GM23338 (cell line): Measurements from ENCODE around the gene AS3MT. TPM values are rescaled to one million over a fixed set of nuclear protein-coding genes. Genes with fewer than 3 reads are reported as not detected.
A peak's percentile ranks its signal among the peaks of the same experiment; 100 is the strongest.

Source experiments
- ATAC-seq: fragments of 200-7000 bp; cut with Tn5 transposase; 3 replicates; pipeline ENCODE4 v1.9.1; 2020
- DNase-seq: peaks from one replicate; pipeline ENCODE4 v3.0.0-alpha.2; 2015; ENCODE audit warnings: low spot score
- H2AFZ ChIP-seq: fragments of 200-600 bp; sonication (generic); 2 replicates; pipeline ENCODE4 v1.8.0; 2016; ENCODE audit warnings: antibody characterized with exemption, mild to moderate bottlenecking, moderate library complexity
- H3F3A ChIP-seq: fragments of 200-600 bp; sonication (generic); replicated peaks from 2 replicates; pipeline ENCODE4 v1.8.0; 2017; ENCODE audit warnings: antibody characterized with exemption, mixed run types, low read depth
- H3K27ac ChIP-seq: fragments of 200-600 bp; sonication (generic); 2 replicates; pipeline ENCODE4 v1.6.1; 2016; ENCODE audit warnings: low read depth
- H3K27me3 ChIP-seq: fragments of 200-600 bp; sonication (generic); 2 replicates; pipeline ENCODE4 v1.8.0; 2016; ENCODE audit warnings: mild to moderate bottlenecking, mixed run types, moderate library complexity; ENCODE audit not compliant: insufficient read depth
- H3K36me3 ChIP-seq: fragments of 200-600 bp; sonication (generic); 2 replicates; pipeline ENCODE4 v1.8.0; 2016; ENCODE audit warnings: mild to moderate bottlenecking; ENCODE audit not compliant: insufficient read depth
- H3K4me1 ChIP-seq: fragments of 200-600 bp; sonication (generic); 2 replicates; pipeline ENCODE4 v1.8.0; 2016; ENCODE audit warnings: mild to moderate bottlenecking, moderate library complexity; ENCODE audit not compliant: insufficient read depth
- H3K4me2 ChIP-seq: fragments of 200-600 bp; sonication (generic); 2 replicates; pipeline ENCODE4 v1.7.1; 2017; ENCODE audit warnings: mixed run types
- H3K4me3 ChIP-seq: fragments of 200-600 bp; sonication (generic); 2 replicates; pipeline ENCODE4 v1.6.1; 2016; ENCODE audit warnings: mixed run types
- H3K79me2 ChIP-seq: fragments of 200-600 bp; sonication (generic); replicated peaks from 2 replicates; pipeline ENCODE4 v1.8.0; 2017; ENCODE audit warnings: mild to moderate bottlenecking; ENCODE audit not compliant: insufficient read depth
- H3K9me2 ChIP-seq: fragments of 200-600 bp; sonication (generic); 2 replicates; pipeline ENCODE4 v1.8.0; 2017; ENCODE audit not compliant: insufficient read depth
- H4K20me1 ChIP-seq: fragments of 200-600 bp; sonication (generic); replicated peaks from 2 replicates; pipeline ENCODE4 v1.8.0; 2017; ENCODE audit warnings: mild to moderate bottlenecking; ENCODE audit not compliant: insufficient read depth
- H3K27ac Mint-ChIP-seq: 2 replicates; pipeline ENCODE4 v1.8.0; 2020; ENCODE audit warnings: inconsistent platforms, mild to moderate bottlenecking, moderate library complexity, mixed read lengths
- H3K27me3 Mint-ChIP-seq: 3 replicates; pipeline ENCODE4 v1.8.0; 2022; ENCODE audit warnings: low read depth, mild to moderate bottlenecking, moderate library complexity, mixed read lengths, inconsistent platforms; ENCODE audit not compliant: insufficient read depth, poor library complexity
- H3K36me3 Mint-ChIP-seq: 3 replicates; pipeline ENCODE4 v1.8.0; 2021; ENCODE audit warnings: low read depth, mild to moderate bottlenecking, inconsistent platforms, moderate library complexity, mixed read lengths
- H3K4me1 Mint-ChIP-seq: 3 replicates; pipeline ENCODE4 v1.8.0; 2020; ENCODE audit warnings: mild to moderate bottlenecking, inconsistent platforms, mixed read lengths
- H3K4me3 Mint-ChIP-seq: 3 replicates; pipeline ENCODE4 v1.8.0; 2021; ENCODE audit warnings: moderate library complexity, mild to moderate bottlenecking, inconsistent platforms, mixed read lengths
- H3K9me3 Mint-ChIP-seq: 3 replicates; pipeline ENCODE4 v1.8.0; 2020; ENCODE audit warnings: moderate library complexity, mild to moderate bottlenecking, inconsistent platforms, mixed read lengths
- CREB1 ChIP-seq: fragments of 250-450 bp; sonication (Bioruptor Pico); IDR thresholded peaks from 2 replicates; pipeline ENCODE4 v1.5.0; 2020; ENCODE audit warnings: low read depth, mild to moderate bottlenecking, moderate library complexity
- CTCF ChIP-seq, 2 experiments: fragments of 200-600 bp in 1 of 2; sonication (generic) in 1 of 2; conservative IDR thresholded peaks; 2 replicates each; pipeline versions ENCODE4 v1.5.1 to v1.6.1; 2016 to 2017; ENCODE audit warnings: antibody characterized with exemption in 2 of 2, low read depth in 2 of 2, mild to moderate bottlenecking in 2 of 2, moderate library complexity in 1 of 2
- EZH2 ChIP-seq: fragments of 200-600 bp; sonication (generic); IDR thresholded peaks from one replicate; pipeline ENCODE4 v1.8.0; 2017; ENCODE audit warnings: antibody characterized with exemption, mild to moderate bottlenecking, low read depth; ENCODE audit not compliant: unreplicated experiment
- EZH2phosphoT487 ChIP-seq: fragments of 200-600 bp; sonication (generic); IDR thresholded peaks from one replicate; pipeline ENCODE4 v1.8.1; 2018; ENCODE audit warnings: antibody characterized with exemption; ENCODE audit not compliant: unreplicated experiment
- JUNB ChIP-seq: IDR thresholded peaks from one replicate; pipeline ENCODE4 v1.6.1; 2016; ENCODE audit warnings: antibody characterized with exemption; ENCODE audit not compliant: unreplicated experiment
- NANOG ChIP-seq: IDR thresholded peaks from 2 replicates; pipeline ENCODE4 v1.6.1; 2016; ENCODE audit warnings: antibody characterized with exemption, borderline replicate concordance
- POLR2AphosphoS5 ChIP-seq: IDR thresholded peaks from 2 replicates; pipeline ENCODE4 v1.6.1; 2016; ENCODE audit warnings: antibody characterized with exemption, low read depth
- STAT1 ChIP-seq: IDR thresholded peaks from one replicate; pipeline ENCODE4 v1.6.1; 2016; ENCODE audit warnings: antibody characterized with exemption; ENCODE audit not compliant: unreplicated experiment
- ZNF114 ChIP-seq: fragments of 250-450 bp; sonication (Bioruptor Pico); IDR thresholded peaks from 2 replicates; pipeline ENCODE4 v1.5.0; 2020; ENCODE audit warnings: mild to moderate bottlenecking, moderate library complexity
- ZNF331 ChIP-seq: fragments of 250-450 bp; sonication (Bioruptor Pico); IDR thresholded peaks from 2 replicates; pipeline ENCODE4 v1.5.0; 2020; ENCODE audit warnings: low read depth, mild to moderate bottlenecking, moderate library complexity
- polyA plus RNA-seq: library from polyadenylated mRNA; unstranded; fragments of >200 nt; fragmentation: Nextera tagmentation; extraction: Ambion mirVana; gene quantifications from 2 replicates; pipeline ENCODE4 v1.2.1, GENCODE V29; 2016
- total RNA-seq: library from RNA; depleted of rRNA; stranded (reverse); fragments of >200 nt; shearing (Covaris generic); gene quantifications from 2 replicates; pipeline ENCODE4 v1.2.3, GENCODE V29; 2014
- TF ChIP-seq, protein P1 (sequence below): IDR thresholded peaks from 2 replicates; pipeline ENCODE4 v1.6.1; 2016; ENCODE audit warnings: antibody characterized with exemption
- TF ChIP-seq, protein P2 (sequence below): IDR thresholded peaks from one replicate; pipeline ENCODE4 v1.6.1; 2018; ENCODE audit warnings: antibody characterized with exemption; ENCODE audit not compliant: unreplicated experiment

AS3MT gene
- total and polyA plus RNA-seq, 2 experiments from 2014 or later = 6.3 to 8.8 TPM

- Histone ChIP-seq H3K9me2 (no peaks in the 10 kb centered on the region), H3F3A (peaks cover 10% of the 10 kb centered on the region), H3K27ac (no peak overlapping the region), H4K20me1 (no peaks in the 10 kb centered on the region), H3K79me2 (no peaks in the 10 kb centered on the region), H3K4me2 (peak overlapping the region; percentile 76), H2AFZ (peak overlapping the region; percentile 99), H3K27me3 (no peaks in the 10 kb centered on the region), H3K4me1 (no peaks in the 10 kb centered on the region), H3K4me3 (peak overlapping the region; percentile 63), H3K36me3 (no peaks in the 10 kb centered on the region; the same call in 1 of the 2 replicates)
- peak; percentile 17 for ATAC-seq
- Mint-ChIP-seq H3K36me3 (no peaks in the 10 kb centered on the region; the same call in 2 of the 3 replicates), H3K4me1 (peaks cover 10% of the 10 kb centered on the region), H3K27me3 (peaks cover 5% of the 10 kb centered on the region), H3K9me3 (no peaks in the 10 kb centered on the region), H3K27ac (no peak overlapping the region), H3K4me3 (peak overlapping the region; percentile 76)
- DNase-seq = peak; percentile 37
- TF ChIP-seq, protein P1, sequence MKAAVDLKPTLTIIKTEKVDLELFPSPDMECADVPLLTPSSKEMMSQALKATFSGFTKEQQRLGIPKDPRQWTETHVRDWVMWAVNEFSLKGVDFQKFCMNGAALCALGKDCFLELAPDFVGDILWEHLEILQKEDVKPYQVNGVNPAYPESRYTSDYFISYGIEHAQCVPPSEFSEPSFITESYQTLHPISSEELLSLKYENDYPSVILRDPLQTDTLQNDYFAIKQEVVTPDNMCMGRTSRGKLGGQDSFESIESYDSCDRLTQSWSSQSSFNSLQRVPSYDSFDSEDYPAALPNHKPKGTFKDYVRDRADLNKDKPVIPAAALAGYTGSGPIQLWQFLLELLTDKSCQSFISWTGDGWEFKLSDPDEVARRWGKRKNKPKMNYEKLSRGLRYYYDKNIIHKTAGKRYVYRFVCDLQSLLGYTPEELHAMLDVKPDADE = no peak
- TF ChIP-seq ZNF114 (CRISPR knock-in tag) = no peak
- TF ChIP-seq JUNB = no peak
- TF ChIP-seq CTCF (conservative IDR thresholded peaks at IDR 0.05; ENCODE audit: low read depth in 2 of 2) = no peak
- no peak for TF ChIP-seq NANOG
- TF ChIP-seq POLR2AphosphoS5 = no peak
These were observed 951 bp downstream of the AS3MT start for GRCh38 chr10:102870221-102870620.

DNA sequence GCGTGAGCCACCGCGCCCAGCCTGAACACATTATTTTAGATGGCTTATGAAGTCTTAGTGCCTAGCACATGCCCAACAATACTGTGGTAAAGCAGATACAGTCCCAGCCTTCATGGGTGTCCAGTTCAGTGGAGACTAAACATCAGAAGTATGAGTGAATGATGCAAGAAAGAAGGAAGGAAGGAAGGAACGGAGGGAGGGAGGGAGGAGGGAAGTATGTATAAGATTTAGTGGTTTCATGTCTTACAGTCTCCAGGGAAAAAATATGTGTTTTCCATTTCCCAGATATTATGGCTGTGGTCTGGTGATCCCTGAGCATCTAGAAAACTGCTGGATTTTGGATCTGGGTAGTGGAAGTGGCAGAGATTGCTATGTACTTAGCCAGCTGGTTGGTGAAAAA is 2.9 kb downstream of the AS3MT start:
- no peaks in the 10 kb centered on the region for H3K9me3 Mint-ChIP-seq
- Histone ChIP-seq H3K36me3 (no peaks in the 10 kb centered on the region), H3K4me1 (no peaks in the 10 kb centered on the region), H3K4me3 (no peak overlapping the region), H4K20me1 (no peaks in the 10 kb centered on the region), H3K27me3 (no peaks in the 10 kb centered on the region), H3F3A (peaks cover 10% of the 10 kb centered on the region), H3K79me2 (no peaks in the 10 kb centered on the region), H2AFZ (no peak overlapping the region), H3K9me2 (no peaks in the 10 kb centered on the region), H3K4me2 (no peak overlapping the region), H3K27ac (no peak overlapping the region)
- ATAC-seq (no peak), DNase-seq (no peak)
- H3K4me1 Mint-ChIP-seq = peaks cover 10% of the 10 kb centered on the region
- no peak overlapping the region for H3K4me3 Mint-ChIP-seq
- peaks cover 5% of the 10 kb centered on the region for H3K27me3 Mint-ChIP-seq
- no peak overlapping the region for H3K27ac Mint-ChIP-seq
- H3K36me3 Mint-ChIP-seq = no peaks in the 10 kb centered on the region; the same call in 2 of the 3 replicates
- TF ChIP-seq, protein P2, sequence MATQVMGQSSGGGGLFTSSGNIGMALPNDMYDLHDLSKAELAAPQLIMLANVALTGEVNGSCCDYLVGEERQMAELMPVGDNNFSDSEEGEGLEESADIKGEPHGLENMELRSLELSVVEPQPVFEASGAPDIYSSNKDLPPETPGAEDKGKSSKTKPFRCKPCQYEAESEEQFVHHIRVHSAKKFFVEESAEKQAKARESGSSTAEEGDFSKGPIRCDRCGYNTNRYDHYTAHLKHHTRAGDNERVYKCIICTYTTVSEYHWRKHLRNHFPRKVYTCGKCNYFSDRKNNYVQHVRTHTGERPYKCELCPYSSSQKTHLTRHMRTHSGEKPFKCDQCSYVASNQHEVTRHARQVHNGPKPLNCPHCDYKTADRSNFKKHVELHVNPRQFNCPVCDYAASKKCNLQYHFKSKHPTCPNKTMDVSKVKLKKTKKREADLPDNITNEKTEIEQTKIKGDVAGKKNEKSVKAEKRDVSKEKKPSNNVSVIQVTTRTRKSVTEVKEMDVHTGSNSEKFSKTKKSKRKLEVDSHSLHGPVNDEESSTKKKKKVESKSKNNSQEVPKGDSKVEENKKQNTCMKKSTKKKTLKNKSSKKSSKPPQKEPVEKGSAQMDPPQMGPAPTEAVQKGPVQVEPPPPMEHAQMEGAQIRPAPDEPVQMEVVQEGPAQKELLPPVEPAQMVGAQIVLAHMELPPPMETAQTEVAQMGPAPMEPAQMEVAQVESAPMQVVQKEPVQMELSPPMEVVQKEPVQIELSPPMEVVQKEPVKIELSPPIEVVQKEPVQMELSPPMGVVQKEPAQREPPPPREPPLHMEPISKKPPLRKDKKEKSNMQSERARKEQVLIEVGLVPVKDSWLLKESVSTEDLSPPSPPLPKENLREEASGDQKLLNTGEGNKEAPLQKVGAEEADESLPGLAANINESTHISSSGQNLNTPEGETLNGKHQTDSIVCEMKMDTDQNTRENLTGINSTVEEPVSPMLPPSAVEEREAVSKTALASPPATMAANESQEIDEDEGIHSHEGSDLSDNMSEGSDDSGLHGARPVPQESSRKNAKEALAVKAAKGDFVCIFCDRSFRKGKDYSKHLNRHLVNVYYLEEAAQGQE = no peak
- TF ChIP-seq ZNF114 (CRISPR knock-in tag) (no peak), CTCF (conservative IDR thresholded peaks at IDR 0.05; ENCODE audit: low read depth in 2 of 2) (no peak), JUNB (no peak), CREB1 (CRISPR knock-in tag) (no peak), EZH2 (no peak), EZH2phosphoT487 (no peak), STAT1 (no peak), POLR2AphosphoS5 (no peak), ZNF331 (CRISPR knock-in tag) (no peak)
- TF ChIP-seq, protein P1 = no peak
